Sigmoid colon (tissue), 7 donors: ENCODE measurements around the gene HDGFL2. TPM values are rescaled to one million over a fixed set of nuclear protein-coding genes. Genes with fewer than 3 reads are reported as not detected.

ENCODE experiments used
- DNase-seq: peaks from one replicate; pipeline ENCODE4 v3.0.0-alpha.2; 2019
- H3K27ac ChIP-seq, 4 donors: fragments of 200-600 bp; sonication (generic); one replicate each; pipeline ENCODE4 v1.5.1; 2016 to 2019; ENCODE audit warnings: mild to moderate bottlenecking in 1 of 4
- H3K27me3 ChIP-seq, 3 donors: fragments of 200-600 bp; sonication (generic); one replicate each; pipeline ENCODE4 v1.5.1; 2019; ENCODE audit warnings: mild to moderate bottlenecking in 1 of 3
- H3K36me3 ChIP-seq, 4 donors: fragments of 200-600 bp; sonication (generic); one replicate each; pipeline ENCODE4 v1.5.1; 2016 to 2019
- H3K4me1 ChIP-seq, 4 donors: fragments of 200-600 bp; sonication (generic); one replicate each; pipeline ENCODE4 v1.5.1; 2017 to 2019
- H3K4me3 ChIP-seq, 4 donors: fragments of 200-600 bp; sonication (generic); one replicate each; pipeline ENCODE4 v1.5.1; 2017 to 2019; ENCODE audit warnings: mild to moderate bottlenecking in 2 of 4, moderate library complexity in 1 of 4
- H3K9me3 ChIP-seq, 4 donors: fragments of 200-600 bp in 3 of 4; sonication (generic) in 3 of 4; one replicate each; pipeline versions ENCODE4 v1.5.1 to v1.6.1; 2013 to 2019
- EP300 ChIP-seq, 4 donors: sonication (generic); formaldehyde crosslinking; IDR thresholded peaks; one replicate each; pipeline ENCODE4 v1.6.1; 2017; ENCODE audit warnings: antibody characterized with exemption in 4 of 4
- POLR2A ChIP-seq, 2 donors: fragments of 450-650 bp; IDR thresholded peaks; one replicate each; pipeline ENCODE4 v1.6.1; 2016; ENCODE audit warnings: antibody characterized with exemption in 2 of 2, mild to moderate bottlenecking in 2 of 2, moderate library complexity in 2 of 2
- POLR2AphosphoS5 ChIP-seq, 4 donors: sonication (generic); formaldehyde crosslinking; IDR thresholded peaks; one replicate each; pipeline ENCODE4 v1.6.1; 2017; ENCODE audit warnings: antibody characterized with exemption in 4 of 4
- WGBS, 2 donors: extraction: QIAGEN DNeasy Blood & Tissue Kit; methylation state at CpG; one replicate each; pipeline ENCODE4 v1.1.7; 2013; 5-methylcytosine and 5-hydroxymethylcytosine counted together
- intact Hi-C: fragments of 100-400 bp; cut with DNase I; formaldehyde crosslinking; loops from one replicate; pipeline ENCODE4 v1.15.1; 2023
- polyA plus RNA-seq, 3 donors: library from polyadenylated mRNA; stranded (reverse); fragments of 200-250 nt; gene quantifications; one replicate each; pipeline ENCODE4 v1.2.3, GENCODE V29; 2013
- total RNA-seq, 4 donors: library from RNA; depleted of rRNA; stranded (reverse); fragments of >200 nt; gene quantifications; one replicate each; pipeline ENCODE4 v1.1.0, GENCODE V29; 2016
- TF ChIP-seq, protein P1 (sequence below), 4 experiments: fragments of 450-650 bp in 3 of 4; fragments of 200-600 bp in 1 of 4; IDR thresholded peaks; one replicate each; pipeline ENCODE4 v1.5.1; 2016 to 2019; ENCODE audit warnings: antibody characterized with exemption in 4 of 4, mild to moderate bottlenecking in 3 of 4, moderate library complexity in 2 of 4
- donor health status: healthy with polysubstance abuse.
- donor health status: Bipolar disorder and iron deficiency.
- donor health status: healthy.

HDGFL2 gene
- total and polyA plus RNA-seq, 7 donors = 19.8 to 78.2 (median 39.2) TPM

- H3K36me3 ChIP-seq = no peaks in the 10 kb centered on the region
- H3K4me1 ChIP-seq = no peaks in the 10 kb centered on the region
- WGBS, 2 donors = 78 to 82% methylated on average over 77 of the region's 77 CpGs
- H3K27me3 ChIP-seq = no peaks in the 10 kb centered on the region
- no peak for DNase-seq
- peak overlapping the region in 1 of 4 donors; percentile 13 for H3K4me3 ChIP-seq
- intact Hi-C loops = no loop called here
- H3K27ac ChIP-seq = no peak overlapping the region
- peaks cover 0 to 6% (median 2%) of the 10 kb centered on the region in 4 donors for H3K9me3 ChIP-seq
- TF ChIP-seq, protein P1, sequence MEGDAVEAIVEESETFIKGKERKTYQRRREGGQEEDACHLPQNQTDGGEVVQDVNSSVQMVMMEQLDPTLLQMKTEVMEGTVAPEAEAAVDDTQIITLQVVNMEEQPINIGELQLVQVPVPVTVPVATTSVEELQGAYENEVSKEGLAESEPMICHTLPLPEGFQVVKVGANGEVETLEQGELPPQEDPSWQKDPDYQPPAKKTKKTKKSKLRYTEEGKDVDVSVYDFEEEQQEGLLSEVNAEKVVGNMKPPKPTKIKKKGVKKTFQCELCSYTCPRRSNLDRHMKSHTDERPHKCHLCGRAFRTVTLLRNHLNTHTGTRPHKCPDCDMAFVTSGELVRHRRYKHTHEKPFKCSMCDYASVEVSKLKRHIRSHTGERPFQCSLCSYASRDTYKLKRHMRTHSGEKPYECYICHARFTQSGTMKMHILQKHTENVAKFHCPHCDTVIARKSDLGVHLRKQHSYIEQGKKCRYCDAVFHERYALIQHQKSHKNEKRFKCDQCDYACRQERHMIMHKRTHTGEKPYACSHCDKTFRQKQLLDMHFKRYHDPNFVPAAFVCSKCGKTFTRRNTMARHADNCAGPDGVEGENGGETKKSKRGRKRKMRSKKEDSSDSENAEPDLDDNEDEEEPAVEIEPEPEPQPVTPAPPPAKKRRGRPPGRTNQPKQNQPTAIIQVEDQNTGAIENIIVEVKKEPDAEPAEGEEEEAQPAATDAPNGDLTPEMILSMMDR (IDR thresholded peaks at IDR 0.05) = no peak
- TF ChIP-seq EP300 (IDR thresholded peaks at IDR 0.05) (no peak), POLR2AphosphoS5 (IDR thresholded peaks at IDR 0.05) (no peak), POLR2A (IDR thresholded peaks at IDR 0.05) (no peak)
Observed at GRCh38 chr19:4542896-4543841, 71.1 kb downstream of the HDGFL2 start.

GRCh38 chr19:4543842-4544647 lies 71.9 kb downstream of the HDGFL2 start:
- no peak for DNase-seq
- no peak overlapping the region for H3K4me3 ChIP-seq
- intact Hi-C loops = no loop called here
- no peak overlapping the region for H3K27ac ChIP-seq
- peaks cover 0 to 6% (median 2%) of the 10 kb centered on the region in 4 donors for H3K9me3 ChIP-seq
- H3K36me3 ChIP-seq = no peaks in the 10 kb centered on the region
- WGBS, 2 donors = 91 to 93% methylated on average over 87 of the region's 87 CpGs
- no peaks in the 10 kb centered on the region for H3K27me3 ChIP-seq
- H3K4me1 ChIP-seq = no peaks in the 10 kb centered on the region
- TF ChIP-seq, protein P1 (IDR thresholded peaks at IDR 0.05) = no peak
- TF ChIP-seq POLR2A (IDR thresholded peaks at IDR 0.05) = no peak

- 44 to 70% methylated on average over 32 of the region's 32 CpGs for WGBS, 2 donors
- TF ChIP-seq POLR2A (IDR thresholded peaks at IDR 0.05) (no peak), EP300 (IDR thresholded peaks at IDR 0.05) (no peak)
- Histone ChIP-seq H3K9me3 (no peaks in the 10 kb centered on the region), H3K4me1 (no peaks in the 10 kb centered on the region), H3K36me3 (no peaks in the 10 kb centered on the region), H3K27ac (no peak overlapping the region), H3K4me3 (no peak overlapping the region), H3K27me3 (no peaks in the 10 kb centered on the region)
- no peak for DNase-seq
- intact Hi-C loops = no loop called here
Observed at GRCh38 chr19:4547303-4548237, 75.5 kb downstream of the HDGFL2 start.

DNA sequence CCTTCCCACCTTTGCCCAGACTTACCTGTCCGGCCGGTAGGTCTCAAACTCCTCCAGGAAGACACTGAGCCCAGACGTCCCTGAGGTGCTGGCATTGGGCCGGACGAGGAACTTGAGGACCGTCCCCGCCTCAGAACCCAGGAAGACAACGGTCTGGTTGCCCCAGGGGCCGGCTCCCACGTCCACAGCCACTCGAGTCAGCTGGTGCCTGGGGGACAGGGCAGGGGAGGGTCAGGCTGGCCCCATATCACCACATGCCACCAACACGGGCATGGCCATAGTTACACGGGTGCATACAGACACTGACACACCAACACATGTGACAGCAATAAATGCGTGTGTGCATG lies 76.1 kb downstream of the HDGFL2 start:
- WGBS, 2 donors = 20 to 68% methylated on average over 14 of the region's 14 CpGs
- Histone ChIP-seq H3K4me3 (no peak overlapping the region), H3K36me3 (no peaks in the 10 kb centered on the region), H3K9me3 (no peaks in the 10 kb centered on the region), H3K27ac (no peak overlapping the region), H3K4me1 (no peaks in the 10 kb centered on the region), H3K27me3 (no peaks in the 10 kb centered on the region)
- no peak for DNase-seq
- intact Hi-C loops = no loop called here
- TF ChIP-seq POLR2AphosphoS5 (IDR thresholded peaks at IDR 0.05) (no peak), POLR2A (IDR thresholded peaks at IDR 0.05) (no peak)

GRCh38 chr19:4550018-4550417 lies 77.9 kb downstream of the HDGFL2 start:
- TF ChIP-seq EP300 (IDR thresholded peaks at IDR 0.05) = no peak
- Histone ChIP-seq H3K4me1 (no peaks in the 10 kb centered on the region), H3K9me3 (no peaks in the 10 kb centered on the region), H3K27me3 (no peaks in the 10 kb centered on the region), H3K36me3 (no peaks in the 10 kb centered on the region), H3K4me3 (no peak overlapping the region), H3K27ac (no peak overlapping the region)
- intact Hi-C loops = no loop called here
- DNase-seq = no peak
- 79 to 89% methylated on average over 18 of the region's 18 CpGs for WGBS, 2 donors
